GM19324 (cell line): ENCODE data around the gene HTD2.

Experiments used
- ATAC-seq: cut with Tn5 transposase; IDR thresholded peaks from one replicate; pipeline ENCODE4 v1.9.1; 2021; ENCODE audit warnings: mild to moderate bottlenecking, moderate library complexity; ENCODE audit not compliant: unreplicated experiment, low FRiP score

Gene HTD2

DNA sequence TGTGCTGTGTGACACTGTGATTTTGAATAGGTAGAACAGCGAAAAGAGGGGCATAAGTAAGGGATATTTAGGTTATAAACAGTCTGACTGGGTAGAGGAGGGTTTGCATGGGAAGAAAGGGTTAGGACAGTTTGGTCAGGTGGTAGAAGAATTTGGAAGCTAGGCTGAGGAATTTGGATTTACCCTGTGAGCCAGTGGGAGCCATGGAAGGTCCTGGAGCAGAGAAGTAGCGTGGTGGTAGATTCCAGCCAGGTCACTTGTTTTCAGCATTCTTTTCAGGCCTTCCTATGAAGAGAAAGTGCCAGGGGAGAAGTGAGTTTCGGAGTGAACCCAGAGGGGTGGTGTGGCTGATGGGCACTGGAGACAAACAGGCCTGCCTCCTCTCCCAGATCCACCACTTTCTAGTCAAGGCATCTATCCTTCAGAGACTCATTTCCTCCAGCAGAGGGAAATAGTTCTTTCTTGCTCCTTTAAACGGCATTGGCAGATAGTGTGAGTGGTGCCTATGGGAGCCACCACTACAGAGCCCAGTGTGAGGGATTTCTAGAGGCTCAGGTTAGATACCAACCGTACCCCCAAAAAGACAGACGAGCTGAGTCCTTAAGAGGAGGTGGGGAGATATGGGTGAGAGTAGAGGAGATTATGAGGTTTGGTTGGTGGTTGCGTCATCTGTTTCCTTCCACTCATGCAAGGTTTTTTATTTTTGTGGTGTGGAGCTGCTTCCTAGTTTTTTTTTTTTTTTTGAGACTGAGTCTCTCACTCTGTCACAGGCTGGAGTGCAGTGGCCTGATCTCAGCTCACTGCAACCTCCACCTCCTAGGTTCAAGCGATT is 47.6 kb downstream of the HTD2 start:
- ATAC-seq = no peak

DNA sequence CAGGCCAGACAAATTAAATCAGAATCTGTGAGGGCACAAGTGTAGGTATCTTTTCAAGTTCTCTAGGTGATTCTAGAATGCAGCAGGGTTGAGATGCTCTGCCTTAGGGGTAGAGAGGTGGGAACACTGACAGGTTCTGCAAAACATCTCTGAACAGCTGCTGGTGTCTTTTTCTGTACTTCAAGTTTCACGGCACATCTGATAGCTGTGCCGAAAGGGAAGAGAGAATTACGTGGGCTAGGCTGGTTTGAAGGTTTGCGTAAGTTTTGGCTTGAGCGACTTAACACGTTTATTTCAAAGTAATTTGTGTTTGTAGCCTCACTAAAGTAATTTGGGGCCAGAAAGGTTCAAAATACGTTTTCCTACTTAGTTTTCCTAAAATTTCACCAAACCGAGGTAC is 48.9 kb downstream of the HTD2 start:
- ATAC-seq = no peak

- ATAC-seq = no peak
Measured at GRCh38 chr3:58356054-58356453, 49.7 kb downstream of the HTD2 start.

DNA sequence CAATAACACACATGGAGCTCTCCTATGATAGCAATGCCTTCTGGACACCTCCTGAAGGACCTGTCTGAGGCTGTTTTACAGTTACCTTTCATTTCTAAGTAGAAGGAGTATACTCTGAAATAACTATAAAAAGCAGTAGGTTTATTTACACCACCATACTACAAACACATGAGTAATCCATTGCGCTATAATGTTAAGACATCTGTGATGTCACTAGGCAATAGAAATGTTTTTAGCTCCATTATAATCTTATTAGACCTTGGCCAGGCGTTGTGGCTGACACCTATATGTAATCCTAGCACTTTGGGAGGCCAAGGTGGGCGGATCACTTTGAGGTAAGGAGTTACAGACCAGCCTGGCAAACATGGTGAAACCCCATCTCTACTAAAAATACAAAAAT is 51.1 kb downstream of the HTD2 start:
- ATAC-seq = no peak

GRCh38 chr3:58358092-58358491 is 51.8 kb downstream of the HTD2 start:
- no peak for ATAC-seq

GRCh38 chr3:58358808-58359207 is 52.5 kb downstream of the HTD2 start:
- no peak for ATAC-seq

DNA sequence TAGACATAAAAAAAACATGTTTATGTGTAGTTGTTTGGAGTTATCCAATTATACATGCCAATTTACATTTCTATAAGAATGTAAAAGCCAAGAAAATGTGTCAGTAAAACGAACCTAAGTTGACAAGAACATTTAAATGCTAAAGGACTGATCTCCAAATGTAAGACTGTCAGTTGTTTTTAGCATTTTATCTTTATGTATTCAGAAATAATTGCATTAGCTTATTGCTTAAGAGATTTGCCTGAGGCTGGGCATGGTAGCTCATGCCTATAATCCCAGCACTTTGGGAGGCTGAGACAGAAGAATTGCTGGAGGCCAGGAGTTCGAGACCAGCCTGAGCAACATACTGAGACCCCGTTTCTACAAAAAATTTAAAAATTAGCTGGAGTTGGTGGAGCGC is 53.3 kb downstream of the HTD2 start:
- no peak for ATAC-seq

DNA sequence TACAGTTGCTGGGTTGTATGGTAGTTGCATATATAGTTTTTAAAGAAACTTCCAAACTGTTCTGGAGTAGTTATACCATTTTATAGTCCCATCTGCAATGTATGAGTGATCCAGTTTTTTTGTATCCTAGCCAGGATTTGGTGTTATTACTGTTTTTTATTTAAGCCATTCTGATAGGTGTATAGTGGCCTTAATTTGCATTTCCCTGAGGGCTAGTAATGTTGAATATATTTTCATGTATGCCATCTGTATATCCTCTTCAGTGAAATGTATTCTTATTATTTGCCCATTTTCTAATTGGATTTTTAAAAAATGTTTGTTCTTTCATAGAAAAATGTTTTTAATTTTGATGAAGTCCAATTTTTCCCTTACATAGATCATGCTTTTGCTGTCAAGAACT is 55.5 kb downstream of the HTD2 start:
- ATAC-seq = no peak

DNA sequence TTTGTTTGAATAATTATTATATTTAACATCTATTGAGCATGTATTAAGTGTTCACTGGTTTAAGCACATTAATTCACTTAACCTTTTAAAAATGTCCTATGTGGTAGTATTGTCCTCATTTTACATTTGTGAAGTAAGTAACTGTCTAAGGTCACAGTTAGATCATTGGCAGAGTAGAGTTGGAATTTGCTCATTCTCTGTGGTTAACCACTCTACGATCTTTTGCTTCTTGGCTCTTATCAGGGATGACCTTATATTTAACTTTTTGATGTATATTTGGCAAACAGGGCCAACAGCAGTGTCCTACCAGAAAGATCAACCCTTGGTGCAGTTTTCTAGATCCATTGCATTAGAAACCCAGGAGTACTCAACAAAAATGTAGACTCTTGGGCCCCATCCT is 60.4 kb downstream of the HTD2 start:
- ATAC-seq = no peak

GRCh38 chr3:58369038-58369437 is 62.7 kb downstream of the HTD2 start:
- no peak for ATAC-seq
